ENCODE measurements around the gene ATP4A.
A peak's percentile ranks its signal among the peaks of the same experiment; 100 is the strongest.

Gene ATP4A

DNA sequence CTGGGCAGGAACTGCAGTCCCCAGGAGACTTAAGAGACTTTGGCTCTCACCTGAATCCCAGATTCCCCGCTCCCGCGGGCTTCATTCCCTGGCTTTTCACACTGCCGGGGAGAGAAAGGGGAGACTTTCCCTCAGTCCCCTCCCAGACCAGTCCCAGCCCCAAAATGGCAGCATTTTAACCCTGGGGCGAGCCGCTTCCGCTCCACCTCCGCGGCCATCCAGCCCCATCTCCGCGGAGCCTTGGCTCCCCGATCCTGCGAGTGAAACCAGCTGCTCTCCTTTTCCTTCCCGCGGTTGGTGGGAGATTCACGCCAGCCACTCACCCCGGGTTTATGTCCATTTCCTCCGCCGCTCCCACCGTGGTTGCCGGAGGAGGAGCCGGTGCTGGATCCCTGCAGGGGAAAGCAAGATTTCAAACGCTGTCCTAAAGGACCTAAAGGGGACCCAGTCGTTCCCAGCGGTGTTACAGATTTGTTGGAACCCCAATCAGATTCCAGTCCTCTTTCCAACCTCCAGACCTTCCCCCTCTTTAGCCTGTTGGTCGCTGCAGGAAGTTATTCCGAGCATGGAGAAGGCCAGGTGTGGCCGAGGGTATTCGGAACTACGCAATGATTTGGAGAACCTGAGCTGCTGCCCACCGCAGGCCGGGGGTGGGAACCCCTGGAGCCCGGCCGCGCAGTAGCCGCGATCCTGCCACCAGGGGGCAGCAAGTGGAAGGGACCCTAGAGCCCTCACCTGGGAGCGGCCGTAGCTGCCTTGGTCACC, 53.4 kb downstream of the ATP4A start:
- H3K4me3 Mint-ChIP-seq: peak overlapping the region; percentile 77
- H3K27me3 Mint-ChIP-seq: peaks cover 65% of the 10 kb centered on the region
- peaks cover 17% of the 10 kb centered on the region for H3K4me1 Mint-ChIP-seq
- ATAC-seq: peak; percentile 81
- H3K27ac Mint-ChIP-seq: peak overlapping the region; percentile 63
- no peaks in the 10 kb centered on the region for H3K9me3 Mint-ChIP-seq
- H3K36me3 Mint-ChIP-seq: no peaks in the 10 kb centered on the region

DNA sequence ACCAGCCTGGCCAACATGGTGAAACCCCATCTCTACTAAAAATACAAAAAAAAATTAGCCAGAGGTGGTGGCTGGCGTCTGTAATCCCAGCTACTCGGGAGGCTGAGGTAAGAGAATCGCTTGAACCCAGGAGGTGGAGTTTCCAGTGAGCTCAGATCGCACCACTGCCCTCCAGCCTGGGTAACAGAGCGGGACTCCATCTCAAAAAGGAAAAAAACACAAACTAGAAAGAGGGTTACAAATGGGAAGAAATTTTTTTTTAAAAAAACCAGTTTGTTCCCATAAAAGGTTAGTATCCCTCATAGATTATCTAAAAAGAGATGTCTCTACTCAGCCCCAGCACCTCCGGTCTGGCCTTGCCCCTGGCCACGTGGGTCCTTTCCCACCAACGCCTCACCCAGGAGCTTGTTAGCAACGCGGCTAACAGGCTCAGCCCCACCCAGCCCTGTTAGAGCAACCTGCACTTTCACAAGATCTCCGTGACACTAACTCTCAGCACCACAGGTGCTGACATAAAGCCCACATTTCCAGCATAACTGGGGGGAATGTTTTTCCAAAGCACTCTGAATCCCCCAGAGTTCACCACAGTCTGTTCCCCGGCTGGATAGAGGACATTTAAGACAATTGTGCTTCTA, 54.3 kb downstream of the ATP4A start:
- Mint-ChIP-seq H3K4me1 (peaks cover 17% of the 10 kb centered on the region), H3K27me3 (peaks cover 60% of the 10 kb centered on the region), H3K27ac (peak overlapping the region; percentile 63), H3K9me3 (no peaks in the 10 kb centered on the region), H3K4me3 (no peak overlapping the region), H3K36me3 (no peaks in the 10 kb centered on the region)
- ATAC-seq: peak; percentile 51

DNA sequence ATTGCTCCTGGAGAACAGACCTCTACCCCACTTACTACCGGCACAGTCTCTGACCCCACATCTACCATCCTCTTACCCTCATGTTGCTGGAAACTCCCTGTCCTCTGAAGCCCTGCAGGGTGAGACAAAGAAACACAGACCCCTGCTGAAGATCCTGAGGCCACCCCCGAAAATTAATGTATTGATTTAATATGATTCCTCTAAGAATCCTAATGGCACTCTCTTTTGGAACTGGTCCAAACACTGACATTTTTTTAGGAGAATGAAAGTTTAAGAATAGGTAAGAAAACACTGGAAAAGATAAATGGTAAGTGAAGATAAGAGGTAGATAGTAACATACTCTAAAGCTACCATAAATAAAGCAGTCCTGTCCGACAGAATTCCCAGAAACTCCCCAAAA, 55.3 kb downstream of the ATP4A start:
- H3K27ac Mint-ChIP-seq: no peak overlapping the region
- H3K9me3 Mint-ChIP-seq: no peaks in the 10 kb centered on the region
- H3K4me3 Mint-ChIP-seq: no peak overlapping the region
- H3K4me1 Mint-ChIP-seq: peaks cover 17% of the 10 kb centered on the region
- H3K27me3 Mint-ChIP-seq: peaks cover 58% of the 10 kb centered on the region
- H3K36me3 Mint-ChIP-seq: no peaks in the 10 kb centered on the region
- ATAC-seq: no peak

GRCh38 chr19:35507561-35507960, 55.9 kb downstream of the ATP4A start:
- Mint-ChIP-seq H3K4me3 (no peak overlapping the region), H3K9me3 (no peaks in the 10 kb centered on the region), H3K27me3 (peaks cover 58% of the 10 kb centered on the region), H3K4me1 (peaks cover 17% of the 10 kb centered on the region), H3K36me3 (no peaks in the 10 kb centered on the region), H3K27ac (no peak overlapping the region)
- ATAC-seq: no peak

DNA sequence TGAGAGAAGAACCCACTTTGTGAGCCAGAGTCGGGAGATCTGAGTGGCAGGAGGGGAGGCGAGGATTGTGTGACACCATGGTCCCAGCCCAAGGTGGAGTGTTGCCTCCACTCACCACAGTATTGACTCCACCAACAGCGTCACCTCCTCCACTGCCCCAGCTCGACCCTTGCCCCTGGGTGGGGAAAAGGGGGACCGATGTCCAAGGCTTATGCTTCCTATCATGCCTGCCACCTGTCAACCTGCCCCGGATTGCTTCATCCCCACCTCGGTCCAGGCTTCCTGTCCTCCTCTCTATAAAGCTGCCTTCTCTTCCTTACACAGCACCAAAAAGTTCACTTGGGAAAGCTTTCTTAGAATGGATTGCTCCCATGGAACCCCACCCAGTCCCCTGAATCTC, 57.4 kb downstream of the ATP4A start:
- Mint-ChIP-seq H3K4me3 (no peak overlapping the region), H3K27ac (no peak overlapping the region), H3K4me1 (peaks cover 17% of the 10 kb centered on the region), H3K9me3 (no peaks in the 10 kb centered on the region), H3K27me3 (peaks cover 59% of the 10 kb centered on the region), H3K36me3 (no peaks in the 10 kb centered on the region)
- ATAC-seq: no peak

GRCh38 chr19:35502751-35503150, 60.7 kb downstream of the ATP4A start:
- no peaks in the 10 kb centered on the region for H3K36me3 Mint-ChIP-seq
- H3K27me3 Mint-ChIP-seq: peaks cover 51% of the 10 kb centered on the region
- no peaks in the 10 kb centered on the region for H3K4me1 Mint-ChIP-seq
- ATAC-seq: no peak
- no peak overlapping the region for H3K4me3 Mint-ChIP-seq
- H3K27ac Mint-ChIP-seq: no peak overlapping the region
- H3K9me3 Mint-ChIP-seq: no peaks in the 10 kb centered on the region

DNA sequence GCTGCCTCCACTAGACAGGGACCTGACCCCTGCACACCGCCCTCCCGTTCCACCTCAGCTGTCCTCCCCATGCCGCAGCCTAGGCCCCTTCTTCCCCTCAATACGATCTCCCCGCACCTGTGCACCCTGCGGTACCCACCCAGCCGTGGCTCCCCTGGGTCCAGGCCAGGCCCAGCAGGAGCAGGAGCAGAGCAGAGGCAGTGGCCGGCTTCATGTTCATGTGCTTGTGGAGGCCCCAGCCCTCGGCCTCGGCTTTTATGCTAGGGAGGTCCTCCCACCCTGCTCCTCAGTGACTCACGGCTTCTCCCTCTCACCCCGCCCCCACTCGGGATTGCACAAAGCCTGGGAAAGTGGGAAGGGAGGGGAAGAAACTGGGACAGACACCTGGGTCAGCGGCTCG, 61.8 kb downstream of the ATP4A start:
- H3K4me3 Mint-ChIP-seq: no peak overlapping the region
- no peaks in the 10 kb centered on the region for H3K9me3 Mint-ChIP-seq
- no peak overlapping the region for H3K27ac Mint-ChIP-seq
- H3K36me3 Mint-ChIP-seq: no peaks in the 10 kb centered on the region
- no peaks in the 10 kb centered on the region for H3K4me1 Mint-ChIP-seq
- ATAC-seq: no peak
- H3K27me3 Mint-ChIP-seq: peaks cover 43% of the 10 kb centered on the region

DNA sequence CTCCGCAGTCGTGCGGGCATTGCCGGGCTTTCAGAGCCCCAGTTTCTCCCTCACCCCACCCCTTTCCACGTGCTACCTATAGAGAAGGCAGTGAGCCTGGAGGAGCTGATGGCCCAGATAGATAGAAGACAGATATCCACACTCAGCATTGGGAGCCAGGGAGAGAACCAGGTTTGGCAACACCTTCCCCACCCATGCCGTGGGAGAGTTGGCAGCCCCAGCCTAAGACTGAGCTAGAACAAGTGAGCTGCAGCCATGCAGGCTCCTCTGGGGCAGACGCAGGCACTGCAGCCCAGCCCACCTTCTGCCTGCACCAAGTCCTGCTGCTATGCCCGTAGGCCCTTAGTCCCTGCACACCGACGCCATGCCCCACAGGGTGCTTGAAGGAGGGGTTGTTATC, 62.8 kb downstream of the ATP4A start:
- H3K27me3 Mint-ChIP-seq: peaks cover 43% of the 10 kb centered on the region
- H3K27ac Mint-ChIP-seq: no peak overlapping the region
- H3K36me3 Mint-ChIP-seq: no peaks in the 10 kb centered on the region
- no peak overlapping the region for H3K4me3 Mint-ChIP-seq
- no peak for ATAC-seq
- H3K9me3 Mint-ChIP-seq: no peaks in the 10 kb centered on the region
- H3K4me1 Mint-ChIP-seq: peaks cover 1% of the 10 kb centered on the region
